HG02981 (cell line): ENCODE results near the gene TMEM233.
"Not testable (repeated sequence)": the region's sequence is repeated elsewhere in the genome, so short reads cannot be mapped to it uniquely, and the experiment has no call there.

Source experiments
- ATAC-seq: cut with Tn5 transposase; IDR thresholded peaks from one replicate; pipeline ENCODE4 v1.9.1; 2021; ENCODE audit warnings: mild to moderate bottlenecking, moderate library complexity; ENCODE audit not compliant: unreplicated experiment

Gene TMEM233

DNA sequence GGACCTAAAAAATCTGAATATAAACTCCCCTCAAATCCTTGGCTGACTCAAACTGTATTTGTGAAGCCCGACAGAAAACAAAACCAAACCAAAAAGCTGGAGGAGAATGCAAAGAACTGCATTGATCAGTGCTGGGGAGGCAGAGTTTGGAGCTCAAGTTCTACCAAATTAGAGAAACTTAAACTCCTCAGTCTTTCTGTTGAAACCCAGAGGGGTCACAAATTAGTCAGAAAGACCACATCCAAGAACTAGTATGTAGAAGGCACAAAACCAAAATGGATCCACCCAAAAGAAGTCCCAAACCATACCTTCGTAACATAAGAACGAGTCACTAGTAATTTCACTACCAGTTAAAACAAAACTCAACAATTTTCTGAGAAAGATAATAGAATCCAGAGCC is 59.1 kb downstream of the TMEM233 start:
- no peak for ATAC-seq

DNA sequence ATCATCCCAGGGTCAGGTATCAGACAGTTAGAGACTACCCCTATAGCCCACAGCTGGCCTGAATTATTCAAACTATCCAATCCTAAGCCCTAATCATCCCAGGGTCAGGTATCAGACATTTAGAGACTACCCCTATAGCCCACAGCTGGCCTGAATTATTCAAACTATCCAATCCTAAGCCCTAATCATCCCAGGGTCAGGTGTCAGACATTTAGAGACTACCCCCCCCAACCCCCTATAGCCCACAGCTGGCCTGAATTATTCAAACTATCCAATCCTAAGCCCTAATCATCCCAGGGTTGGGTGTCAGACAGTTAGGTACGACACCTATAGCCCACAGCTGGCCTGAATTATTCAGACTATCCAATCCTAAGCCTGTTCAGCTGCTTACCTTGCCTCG is 63.4 kb downstream of the TMEM233 start:
- ATAC-seq = not testable (repeated sequence)

GRCh38 chr12:119658166-119658565 is 64.6 kb downstream of the TMEM233 start:
- not testable (repeated sequence) for ATAC-seq

GRCh38 chr12:119659289-119659897 is 65.8 kb downstream of the TMEM233 start:
- peak; percentile 70 for ATAC-seq

- no peak for ATAC-seq
These were observed 66.5 kb downstream of the TMEM233 start for GRCh38 chr12:119660076-119660475.

GRCh38 chr12:119661882-119662281 is 68.3 kb downstream of the TMEM233 start:
- ATAC-seq = no peak

DNA sequence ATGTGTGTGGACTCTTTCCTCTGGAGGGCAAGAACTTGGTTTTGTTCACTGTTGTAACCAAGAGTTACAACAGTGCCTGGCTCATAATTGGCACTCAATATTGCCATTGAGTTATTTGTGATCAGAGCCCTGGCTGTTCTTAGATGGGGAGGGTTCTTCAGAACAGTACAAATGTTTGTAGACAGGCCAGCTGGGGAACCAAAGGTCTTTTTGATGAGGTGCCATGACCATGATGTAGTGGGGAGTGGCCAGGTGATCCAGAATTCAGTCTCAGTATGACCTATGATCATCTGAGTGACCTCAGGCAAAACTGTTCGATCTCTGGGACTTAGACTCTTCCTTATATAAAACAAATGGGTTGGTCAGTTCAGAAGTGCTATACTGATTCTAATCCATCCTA is 71.1 kb downstream of the TMEM233 start:
- ATAC-seq = no peak

DNA sequence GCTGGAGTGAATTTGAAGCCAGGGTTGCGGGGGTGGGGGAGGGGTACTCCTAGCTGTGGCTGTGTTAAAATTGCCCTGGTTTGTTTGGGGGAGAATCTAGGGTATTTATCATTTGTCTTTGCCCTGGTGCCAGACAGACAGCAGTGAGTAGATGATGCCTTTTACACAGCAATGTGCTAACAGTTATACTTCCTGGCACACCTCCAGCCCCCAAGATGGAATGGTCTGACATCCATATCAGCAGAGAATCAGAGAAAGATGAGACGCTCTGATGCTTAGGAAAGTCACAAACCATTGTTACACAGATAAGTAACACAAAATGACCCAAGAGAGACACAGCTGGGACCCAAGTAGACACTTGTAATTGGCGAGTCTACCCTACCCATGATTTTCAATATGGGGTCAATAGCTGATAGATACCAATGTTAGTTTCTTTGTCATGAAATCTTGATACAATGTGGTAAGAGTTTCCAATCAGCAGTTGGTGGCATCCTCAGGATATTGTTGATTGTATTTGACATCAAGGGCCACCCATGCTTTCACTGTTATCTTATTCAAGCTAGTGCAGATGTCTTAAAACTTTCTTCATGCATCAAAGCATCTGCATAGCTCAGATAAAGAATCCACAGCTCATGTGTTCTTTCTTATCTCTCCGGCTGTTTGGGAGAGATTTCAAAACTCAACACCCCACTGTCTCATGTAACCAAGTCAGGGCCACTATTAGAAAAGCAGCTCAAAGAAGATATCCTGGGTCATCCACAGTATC is 71.8 kb downstream of the TMEM233 start:
- no peak for ATAC-seq

- ATAC-seq = no peak
These were observed 72.7 kb downstream of the TMEM233 start for GRCh38 chr12:119666226-119666795.

DNA sequence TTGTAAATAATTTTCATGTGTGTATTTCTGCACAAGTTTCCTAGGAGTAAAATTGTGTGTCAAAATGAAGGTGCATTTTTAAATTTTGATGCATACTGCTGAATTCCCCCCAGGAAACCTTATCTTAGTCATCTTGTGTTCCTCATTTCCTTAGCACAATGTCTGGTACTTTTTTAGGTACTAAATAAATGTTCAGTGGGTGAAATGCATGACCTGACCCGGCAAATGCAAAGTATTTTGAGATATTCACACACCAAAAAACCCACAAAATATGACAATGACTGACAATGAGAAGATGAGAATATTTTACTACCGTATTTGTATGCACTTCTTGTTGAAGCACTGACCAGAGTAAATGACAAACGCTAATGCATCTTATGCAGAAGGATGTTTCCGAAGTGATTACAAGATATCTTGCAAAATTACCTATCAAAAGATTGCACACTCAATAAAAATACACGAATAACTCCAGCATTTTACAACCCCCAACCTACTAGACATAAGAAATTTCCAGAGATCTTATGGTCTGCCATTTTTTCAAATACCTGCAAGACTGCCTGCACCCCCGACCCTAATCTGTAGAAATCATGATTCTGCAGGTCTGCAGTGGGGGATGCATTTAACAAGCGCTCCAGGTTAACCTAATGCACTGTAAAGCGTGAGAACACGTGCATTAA is 73.5 kb downstream of the TMEM233 start:
- ATAC-seq = no peak

DNA sequence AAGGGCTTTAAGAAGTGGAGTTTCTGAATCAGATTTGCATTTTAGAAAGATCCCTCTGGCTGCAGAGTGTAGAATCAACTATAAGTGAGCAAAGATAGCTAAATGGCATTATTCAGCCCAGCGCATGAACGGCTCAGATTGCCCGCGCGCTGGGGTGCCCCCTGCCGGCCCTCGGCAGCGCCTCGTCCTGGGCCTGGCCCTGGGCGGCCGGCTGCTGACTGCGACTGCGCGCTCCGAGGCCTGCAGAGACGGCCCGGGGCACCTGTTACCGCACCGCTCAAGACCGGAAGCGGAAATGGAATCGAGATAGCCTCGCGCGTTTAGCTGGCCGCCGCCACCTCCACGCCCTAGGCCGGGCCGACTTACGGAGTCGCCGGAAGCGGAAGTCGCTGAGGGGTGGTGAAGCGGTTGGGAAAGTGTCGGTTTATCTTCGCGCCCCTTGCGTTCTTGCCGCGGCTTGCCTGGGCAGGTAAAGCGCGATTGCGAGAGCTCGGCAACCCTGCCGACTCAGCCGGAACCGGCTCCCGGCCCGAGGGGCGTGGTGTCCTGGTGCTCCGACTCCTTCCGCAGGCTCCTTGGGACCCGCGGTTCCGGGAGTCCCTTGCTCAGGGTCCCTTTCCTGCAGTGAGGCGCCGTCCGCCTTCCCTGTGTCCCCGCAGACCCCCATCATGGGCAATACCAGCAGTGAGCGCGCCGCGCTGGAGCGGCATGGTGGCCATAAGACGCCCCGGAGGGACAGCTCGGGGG is 74.2 kb downstream of the TMEM233 start, which contains the start of gene PRKAB1:
Gene PRKAB1, plus strand, starts transcription at position 557 of the 747 bp plus-strand sequence. Its CDS starts 112 bp downstream, at position 669.
- ATAC-seq = peak; percentile 96

GRCh38 chr12:119668324-119668841 is 74.8 kb downstream of the TMEM233 start:
- ATAC-seq = no peak

DNA sequence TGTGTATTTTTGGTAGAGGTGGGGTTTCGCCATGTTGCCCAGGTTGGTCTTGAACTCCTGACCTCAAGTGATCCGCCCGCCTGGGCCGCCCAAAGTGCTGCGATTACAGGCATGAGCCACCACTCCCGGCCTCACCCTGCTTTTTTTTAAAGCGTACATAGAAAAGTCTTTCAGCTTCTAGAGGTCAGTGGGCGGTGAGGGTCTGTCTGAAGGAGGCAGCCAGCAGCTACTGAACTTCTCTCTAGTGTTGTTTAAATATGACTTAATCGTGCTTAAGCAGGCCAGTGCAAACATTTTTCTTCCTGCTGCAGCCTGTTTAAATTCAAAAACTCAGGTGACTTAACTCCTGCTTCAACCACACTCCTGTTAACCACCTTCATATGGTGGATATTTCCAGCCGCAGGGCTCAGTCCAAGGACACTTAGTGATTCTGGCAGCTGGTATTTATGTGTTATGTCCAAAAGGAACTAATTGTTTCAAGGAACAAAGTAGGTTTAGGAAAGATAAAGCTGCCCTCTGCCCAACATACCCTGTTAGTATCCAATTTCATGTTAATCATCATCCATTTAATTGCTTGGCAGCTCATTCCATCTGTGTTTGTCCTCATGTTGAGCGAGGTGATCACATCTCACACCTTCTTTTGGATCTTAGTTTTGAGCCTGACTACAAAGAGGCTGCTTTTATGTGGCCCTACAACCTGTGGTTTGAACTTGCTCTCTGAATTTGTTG is 76.3 kb downstream of the TMEM233 start:
- no peak for ATAC-seq

- no peak for ATAC-seq
These were observed 77.5 kb downstream of the TMEM233 start for GRCh38 chr12:119671070-119671469.

- ATAC-seq = no peak
These were observed 78.6 kb downstream of the TMEM233 start for GRCh38 chr12:119672194-119672593.

DNA sequence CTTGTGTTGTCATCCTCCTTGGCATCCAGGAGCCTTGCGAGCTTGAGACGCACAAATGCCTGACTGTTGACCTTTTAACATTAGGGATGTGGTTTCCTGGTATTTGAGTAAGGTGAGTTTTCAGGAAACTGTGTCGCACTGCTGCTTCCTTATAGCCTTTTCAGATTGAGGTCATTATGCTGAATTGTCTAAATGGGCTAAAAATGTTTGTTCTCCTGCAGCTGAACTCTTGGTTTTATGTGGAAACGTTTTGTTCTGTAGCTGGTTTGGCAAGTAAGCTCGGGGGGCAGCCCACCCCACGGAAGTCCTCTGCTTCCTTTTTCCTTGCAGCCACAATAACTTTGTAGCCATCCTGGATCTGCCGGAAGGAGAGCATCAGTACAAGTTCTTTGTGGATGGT is 80.1 kb downstream of the TMEM233 start:
- no peak for ATAC-seq

DNA sequence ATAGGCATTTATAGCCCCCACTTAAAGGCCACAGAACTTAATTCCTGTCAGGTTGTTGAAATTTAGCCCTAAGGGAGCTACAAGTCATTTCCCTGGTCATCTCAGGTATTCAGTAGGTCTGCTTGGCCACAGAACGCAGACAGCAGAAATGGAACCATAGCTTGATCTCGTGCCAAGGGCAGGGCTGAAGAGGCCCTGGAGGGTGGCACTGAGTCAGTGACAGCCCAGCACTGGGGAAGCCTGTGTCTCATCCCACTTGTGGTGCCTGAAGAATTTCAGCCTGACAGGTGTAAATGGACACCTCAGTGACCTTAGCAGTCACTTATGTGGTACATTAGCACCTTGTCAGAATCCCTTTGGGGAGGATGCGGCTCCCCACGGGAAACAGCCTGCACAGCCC is 81.0 kb downstream of the TMEM233 start:
- no peak for ATAC-seq

GRCh38 chr12:119676022-119676421 is 82.4 kb downstream of the TMEM233 start:
- no peak for ATAC-seq

- no peak for ATAC-seq
These were observed 83.0 kb downstream of the TMEM233 start for GRCh38 chr12:119676573-119676972.

- ATAC-seq = no peak
These were observed 84.9 kb downstream of the TMEM233 start for GRCh38 chr12:119678459-119678858.
